ENCODE results near the gene IFT122.
"Not testable (repeated sequence)": the region's sequence is repeated elsewhere in the genome, so short reads cannot be mapped to it uniquely, and the experiment has no call there.

- not testable (repeated sequence) for TF ChIP-seq CTCF, POLR2A, POLR2AphosphoS5 (IDR thresholded peaks at IDR 0.05)
Observed at GRCh38 chr3:129393760-129394564, 46.1 kb upstream of the IFT122 start.
